Lower leg skin (tissue), 4 donors: ENCODE data around the gene RHOH. TPM values are rescaled to one million over a fixed set of nuclear protein-coding genes. Genes with fewer than 3 reads are reported as not detected.

Experiments
- DNase-seq, 2 donors: peaks; one replicate each; pipeline ENCODE4 v3.0.0-alpha.2; 2019; ENCODE audit warnings: low spot score in 2 of 2
- H3K4me3 ChIP-seq: fragments of 200-600 bp; sonication (generic); 2 replicates; pipeline ENCODE4 v1.5.1; 2017; ENCODE audit warnings: mild to moderate bottlenecking, low read depth; ENCODE audit not compliant: poor library complexity, severe bottlenecking
- CTCF ChIP-seq, 3 donors: fragments of 450-650 bp; IDR thresholded peaks; one replicate each; pipeline ENCODE4 v1.5.1; 2016; ENCODE audit warnings: antibody characterized with exemption in 3 of 3, mild to moderate bottlenecking in 3 of 3, moderate library complexity in 2 of 3
- POLR2A ChIP-seq, 2 donors: fragments of 450-650 bp; IDR thresholded peaks; one replicate each; pipeline ENCODE4 v1.6.1; 2016 to 2017; ENCODE audit warnings: antibody characterized with exemption in 2 of 2, mild to moderate bottlenecking in 1 of 2, moderate library complexity in 1 of 2
- WGBS, 2 donors: methylation state at CpG; one replicate each; pipeline ENCODE4 v1.1.5; 2018; 5-methylcytosine and 5-hydroxymethylcytosine counted together
- intact Hi-C: fragments of 100-400 bp; cut with DNase I; formaldehyde crosslinking; loops from one replicate; pipeline ENCODE4 v1.15.0; 2023; ENCODE audit warnings: low total_unique reads
- total RNA-seq, 4 donors: library from RNA; depleted of rRNA; stranded (reverse); fragments of >200 nt; gene quantifications; one replicate each; pipeline ENCODE4 v1.1.0, GENCODE V29; 2016

Gene RHOH
- total RNA-seq, 4 donors from 2014 or later: 1.5 to 3.4 (median 2.2) TPM; not detected in 1

GRCh38 chr4:40160258-40160657 lies 36.6 kb upstream of the RHOH start:
- WGBS, 2 donors: 97% methylated on average over 9 of the region's 9 CpGs
- intact Hi-C loops: no loop called here
- H3K4me3 ChIP-seq: no peak overlapping the region
- TF ChIP-seq POLR2A (IDR thresholded peaks at IDR 0.05): no peak
- no peak for TF ChIP-seq CTCF (IDR thresholded peaks at IDR 0.05)
- no peak for DNase-seq

GRCh38 chr4:40164459-40164858 lies 32.4 kb upstream of the RHOH start:
- intact Hi-C loops: no loop called here
- 86 to 89% methylated on average over 3 of the region's 3 CpGs for WGBS, 2 donors
- DNase-seq: no peak
- no peak overlapping the region for H3K4me3 ChIP-seq
- TF ChIP-seq CTCF (IDR thresholded peaks at IDR 0.05) (no peak), POLR2A (IDR thresholded peaks at IDR 0.05) (no peak)

GRCh38 chr4:40165916-40166315 lies 30.9 kb upstream of the RHOH start:
- no peak overlapping the region for H3K4me3 ChIP-seq
- intact Hi-C loops: no loop called here
- no peak for DNase-seq
- no peak for TF ChIP-seq CTCF (IDR thresholded peaks at IDR 0.05)
- TF ChIP-seq POLR2A (IDR thresholded peaks at IDR 0.05): no peak
- 93 to 94% methylated on average over 1 of the region's 1 CpG for WGBS, 2 donors

- no peak for DNase-seq
- intact Hi-C loops: no loop called here
- TF ChIP-seq CTCF (IDR thresholded peaks at IDR 0.05): no peak
- no peak for TF ChIP-seq POLR2A (IDR thresholded peaks at IDR 0.05)
- H3K4me3 ChIP-seq: no peak overlapping the region
Observed at GRCh38 chr4:40168070-40168469, 28.8 kb upstream of the RHOH start.

- intact Hi-C loops: no loop called here
Observed at GRCh38 chr4:40170588-40170987, 26.2 kb upstream of the RHOH start.

More at GRCh38 chr4:40170588-40170987, 26.2 kb upstream of the RHOH start:
- no peak overlapping the region for H3K4me3 ChIP-seq
- TF ChIP-seq POLR2A (IDR thresholded peaks at IDR 0.05): no peak
- no peak for TF ChIP-seq CTCF (IDR thresholded peaks at IDR 0.05)
- DNase-seq: no peak
